HFF-Myc (cell line): ENCODE measurements around the gene LAIR1.

Experiments
- DNase-seq: peaks from one replicate; pipeline ENCODE4 v3.0.0-alpha.2; 2011; ENCODE audit warnings: low read depth; ENCODE audit errors: extremely low read depth
- H3K4me3 ChIP-seq: replicated peaks from 2 replicates; pipeline ENCODE4 v1.5.1; 2011; ENCODE audit warnings: low read depth, mild to moderate bottlenecking, control low read depth, low read length
- CTCF ChIP-seq: IDR thresholded peaks from 2 replicates; pipeline ENCODE4 v1.5.1; 2012; ENCODE audit warnings: mild to moderate bottlenecking, low read depth, low read length, control low read depth; ENCODE audit errors: missing control alignments

LAIR1 gene

GRCh38 chr19:54307389-54308020 is 57.2 kb downstream of the LAIR1 start:
- H3K4me3 ChIP-seq: no peak overlapping the region
- no peak for DNase-seq
- TF ChIP-seq CTCF: no peak

GRCh38 chr19:54305141-54305540 is 59.6 kb downstream of the LAIR1 start:
- no peak for TF ChIP-seq CTCF
- H3K4me3 ChIP-seq: no peak overlapping the region
- no peak for DNase-seq

GRCh38 chr19:54302257-54302656 is 62.5 kb downstream of the LAIR1 start:
- DNase-seq: no peak

More at GRCh38 chr19:54302257-54302656, 62.5 kb downstream of the LAIR1 start:
- no peak for TF ChIP-seq CTCF
- no peak overlapping the region for H3K4me3 ChIP-seq
